Esophagus squamous epithelium (tissue), 4 donors: Measurements from ENCODE around the gene HSPA12A.

ENCODE experiments used
- POLR2A ChIP-seq, 4 donors: fragments of 450-650 bp; IDR thresholded peaks; one replicate each; pipeline ENCODE4 v1.6.1; 2017; ENCODE audit warnings: antibody characterized with exemption in 4 of 4, mild to moderate bottlenecking in 4 of 4, moderate library complexity in 3 of 4
- TF ChIP-seq, protein P1 (sequence below), 6 experiments: fragments of 450-650 bp in 4 of 6; fragments of 200-600 bp in 2 of 6; sonication (generic) in 2 of 6; IDR thresholded peaks; one replicate each; pipeline ENCODE4 v1.5.1; 2016 to 2019; ENCODE audit warnings: antibody characterized with exemption in 6 of 6, mild to moderate bottlenecking in 4 of 6, moderate library complexity in 4 of 6

DNA sequence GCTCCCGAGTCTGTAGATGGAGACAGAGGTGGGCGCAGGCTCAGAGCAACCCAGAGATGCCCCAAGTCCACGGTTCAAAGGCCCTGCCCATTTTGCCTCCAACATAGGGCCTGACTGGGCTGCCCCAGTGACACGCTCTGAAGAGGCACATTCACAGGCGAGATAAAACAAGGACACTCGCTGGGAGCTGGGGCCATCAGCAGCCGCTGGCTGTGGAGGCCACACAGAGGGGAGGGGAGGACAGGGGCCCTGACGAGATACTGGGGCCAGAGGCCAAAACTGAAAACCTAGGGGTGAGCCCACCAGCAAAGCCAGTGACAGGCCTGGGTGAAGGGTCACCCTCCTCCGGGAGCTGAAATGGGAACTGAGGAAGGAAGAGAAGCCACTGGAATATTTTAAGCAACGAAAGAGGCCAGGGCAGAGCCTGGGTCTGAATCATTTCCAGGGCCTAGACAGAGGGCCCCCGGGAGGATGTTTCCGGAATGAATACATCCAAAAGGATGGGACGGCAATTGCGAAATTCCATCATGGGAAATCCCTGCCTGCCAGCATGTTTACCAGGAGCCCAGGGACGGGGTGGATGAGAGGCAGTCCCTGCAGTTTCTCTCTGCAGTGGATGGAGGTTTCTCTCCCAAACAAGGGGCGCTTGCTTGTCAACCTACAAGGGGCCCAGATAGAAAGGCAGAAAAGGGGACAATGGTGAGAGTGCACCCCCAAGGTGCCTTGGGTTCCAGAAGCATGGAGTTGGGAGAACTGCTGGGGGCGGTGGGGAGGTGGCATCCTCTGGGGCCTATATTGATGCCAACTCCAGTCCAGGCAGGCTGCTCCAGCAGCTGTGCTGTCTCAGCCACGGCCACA lies 29.0 kb upstream of the HSPA12A start:
- TF ChIP-seq, protein P1, sequence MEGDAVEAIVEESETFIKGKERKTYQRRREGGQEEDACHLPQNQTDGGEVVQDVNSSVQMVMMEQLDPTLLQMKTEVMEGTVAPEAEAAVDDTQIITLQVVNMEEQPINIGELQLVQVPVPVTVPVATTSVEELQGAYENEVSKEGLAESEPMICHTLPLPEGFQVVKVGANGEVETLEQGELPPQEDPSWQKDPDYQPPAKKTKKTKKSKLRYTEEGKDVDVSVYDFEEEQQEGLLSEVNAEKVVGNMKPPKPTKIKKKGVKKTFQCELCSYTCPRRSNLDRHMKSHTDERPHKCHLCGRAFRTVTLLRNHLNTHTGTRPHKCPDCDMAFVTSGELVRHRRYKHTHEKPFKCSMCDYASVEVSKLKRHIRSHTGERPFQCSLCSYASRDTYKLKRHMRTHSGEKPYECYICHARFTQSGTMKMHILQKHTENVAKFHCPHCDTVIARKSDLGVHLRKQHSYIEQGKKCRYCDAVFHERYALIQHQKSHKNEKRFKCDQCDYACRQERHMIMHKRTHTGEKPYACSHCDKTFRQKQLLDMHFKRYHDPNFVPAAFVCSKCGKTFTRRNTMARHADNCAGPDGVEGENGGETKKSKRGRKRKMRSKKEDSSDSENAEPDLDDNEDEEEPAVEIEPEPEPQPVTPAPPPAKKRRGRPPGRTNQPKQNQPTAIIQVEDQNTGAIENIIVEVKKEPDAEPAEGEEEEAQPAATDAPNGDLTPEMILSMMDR (IDR thresholded peaks at IDR 0.05): no peak
- no peak for TF ChIP-seq POLR2A (IDR thresholded peaks at IDR 0.05)
